Fibroblast of skin of right quadriceps (primary cell): Measurements from ENCODE around the gene PLCH1.
A peak's percentile ranks its signal among the peaks of the same experiment; 100 is the strongest.

Experiments used
- DNase-seq: peaks from one replicate; pipeline ENCODE4 v3.0.0-alpha.2; 2013

Gene PLCH1

DNA sequence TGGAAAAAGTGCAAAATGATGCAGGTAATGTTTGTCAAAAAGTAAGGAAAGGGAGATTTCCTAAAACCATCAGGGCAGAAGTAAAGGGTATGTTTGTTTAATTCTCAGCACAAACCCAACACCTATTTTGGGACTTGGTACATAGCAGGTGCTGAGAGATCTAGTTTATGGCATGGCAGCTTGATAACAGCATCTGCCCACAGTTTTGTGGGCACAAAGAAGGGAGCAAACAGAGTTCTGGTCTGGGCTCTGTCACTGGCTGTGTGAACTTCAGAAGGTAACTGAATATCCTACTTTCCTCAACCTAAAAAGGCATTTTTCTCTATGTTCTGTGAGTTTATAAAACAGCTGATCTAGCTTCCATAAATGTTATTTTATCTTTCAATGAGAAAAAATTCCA lies 141.6 kb downstream of the PLCH1 start:
- DNase-seq: no peak

DNA sequence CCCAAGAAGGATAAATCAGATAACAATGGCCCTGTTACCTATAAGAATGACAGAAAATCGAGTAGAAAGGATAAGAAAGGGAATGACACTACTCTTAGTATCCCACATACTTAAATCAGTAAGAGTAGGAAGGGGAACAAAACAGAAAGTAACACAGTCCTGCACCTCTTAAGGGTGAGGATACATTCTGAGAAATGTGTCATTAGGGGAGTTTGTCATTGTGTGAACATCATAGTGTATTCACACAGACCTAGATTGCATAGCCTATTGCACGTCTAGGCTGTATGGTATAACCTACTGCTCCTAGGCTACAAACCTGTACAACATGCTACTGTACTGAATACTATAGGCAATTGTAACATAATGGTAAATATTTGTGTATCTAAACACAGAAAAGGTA lies 142.6 kb downstream of the PLCH1 start:
- no peak for DNase-seq

DNA sequence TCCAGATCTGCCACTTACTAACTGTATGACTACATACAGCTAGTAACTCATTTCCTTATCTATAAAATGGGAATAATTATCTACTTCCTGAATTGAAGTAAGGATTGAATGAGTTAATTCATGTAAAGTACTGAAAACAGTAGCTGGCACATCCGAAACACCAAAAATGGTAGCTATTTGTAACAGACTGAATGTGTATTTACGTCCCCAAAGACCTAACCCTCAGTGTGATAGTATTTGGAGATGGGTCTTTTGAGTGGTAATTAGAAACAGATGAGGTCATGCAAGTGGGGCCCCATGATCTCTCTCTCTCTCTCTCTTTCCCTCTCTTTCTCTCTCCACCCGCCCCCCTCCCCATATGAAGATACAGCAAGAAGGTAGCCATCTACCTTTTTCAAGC lies 146.2 kb downstream of the PLCH1 start:
- no peak for DNase-seq

DNA sequence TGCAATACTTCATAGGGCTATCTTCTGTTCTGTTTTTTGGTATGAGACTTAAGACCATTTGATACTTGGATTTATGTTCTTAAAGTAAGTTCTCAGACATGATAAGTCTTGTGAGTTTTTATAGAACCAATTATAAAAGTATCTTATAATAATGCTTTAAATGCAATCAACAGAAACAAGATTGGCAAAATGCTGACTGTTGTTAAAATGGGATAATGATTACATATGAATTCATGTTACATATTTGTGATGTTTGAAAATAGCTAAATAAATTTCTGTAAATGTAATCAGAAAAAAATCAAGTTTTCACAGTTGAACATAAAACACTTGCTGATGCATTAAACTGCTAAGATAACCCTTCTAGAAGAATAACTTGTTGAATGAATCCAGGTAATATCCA lies 148.3 kb downstream of the PLCH1 start:
- no peak for DNase-seq

DNA sequence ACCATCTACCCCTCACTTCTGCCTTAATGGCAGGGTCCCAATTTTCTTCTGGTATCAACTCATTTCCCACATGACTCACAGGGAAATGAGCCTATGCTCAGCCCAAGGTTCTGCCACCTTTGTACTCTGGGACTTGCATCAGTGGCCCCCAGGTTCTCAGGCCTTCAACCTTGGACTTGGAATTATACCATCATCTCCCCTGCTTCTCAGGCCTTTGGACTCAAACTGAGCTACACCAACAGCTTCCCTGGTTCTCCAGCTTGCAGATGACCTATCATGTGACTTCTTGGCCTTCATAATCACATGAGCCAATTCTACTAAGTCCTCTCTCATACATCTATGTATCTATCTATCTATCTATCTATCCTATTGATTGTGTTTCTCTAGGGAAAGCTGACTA lies 149.5 kb downstream of the PLCH1 start:
- no peak for DNase-seq

DNA sequence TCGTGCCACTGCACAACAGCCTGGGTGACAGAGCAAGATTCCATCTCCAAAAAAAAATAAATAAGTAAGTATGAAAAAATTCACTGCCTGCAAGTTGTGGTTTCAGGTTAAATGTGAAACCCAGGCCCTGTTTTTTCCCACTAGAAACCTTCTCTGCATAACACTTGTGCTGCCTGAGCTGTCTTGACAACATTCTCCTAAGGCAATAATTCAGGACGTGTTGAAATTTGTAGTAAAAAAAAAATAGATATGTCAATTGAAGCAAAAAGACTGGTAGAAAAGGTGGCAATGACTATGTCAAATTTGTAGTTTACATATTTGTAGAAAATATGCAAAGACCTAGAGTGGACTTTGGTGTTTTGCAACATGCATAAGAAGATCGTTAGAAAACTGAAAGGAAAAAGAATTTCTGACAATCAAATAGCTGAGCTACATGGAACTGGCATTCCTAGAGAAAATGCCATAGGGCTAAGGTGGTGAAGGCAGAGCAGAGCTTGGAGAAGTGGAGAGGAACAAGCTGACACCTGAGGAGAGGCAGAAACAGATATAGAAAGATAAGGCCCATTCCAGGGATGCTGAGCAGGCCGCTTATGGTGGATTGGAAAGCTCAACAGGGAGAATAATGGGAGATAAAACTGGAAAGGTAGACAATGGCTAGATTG lies 150.2 kb downstream of the PLCH1 start:
- no peak for DNase-seq

DNA sequence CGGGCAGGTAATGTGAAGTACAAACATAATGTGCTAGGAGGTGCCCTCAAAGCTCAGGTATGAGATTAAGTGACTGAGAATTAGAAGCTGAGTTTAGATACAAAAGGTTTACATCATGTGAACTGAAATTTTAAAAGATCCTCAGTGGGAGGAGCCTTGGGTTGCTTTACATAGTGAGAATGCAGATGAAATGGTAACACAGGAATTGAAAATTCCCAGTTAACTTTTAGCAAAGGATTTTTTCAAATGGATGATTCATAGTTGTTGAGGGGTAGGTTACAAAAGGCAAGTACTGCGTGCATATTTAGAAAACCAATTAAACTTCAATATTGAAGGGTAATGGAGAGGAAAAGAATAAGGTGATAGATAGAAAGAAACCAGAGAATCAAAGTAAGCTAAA lies 157.3 kb downstream of the PLCH1 start:
- no peak for DNase-seq

DNA sequence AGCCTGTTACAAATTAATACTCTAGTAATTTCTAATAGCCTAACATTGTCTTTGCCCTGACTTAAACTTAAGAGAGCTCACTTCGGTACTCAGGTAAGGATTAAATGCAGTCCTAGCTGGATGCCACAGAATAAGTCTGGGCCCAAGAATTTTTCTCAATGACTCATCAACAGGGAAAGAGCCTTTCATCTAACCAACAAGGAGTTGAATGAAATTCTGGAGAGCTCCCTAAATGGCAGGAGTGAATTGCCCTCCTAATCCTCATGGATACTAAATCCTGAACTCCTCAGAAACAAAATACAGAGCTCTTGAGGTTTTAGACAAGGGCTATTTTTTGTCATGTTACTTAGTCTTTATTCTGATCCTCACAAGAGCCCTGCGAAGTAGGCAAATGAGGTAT lies 159.5 kb downstream of the PLCH1 start:
- DNase-seq: no peak

DNA sequence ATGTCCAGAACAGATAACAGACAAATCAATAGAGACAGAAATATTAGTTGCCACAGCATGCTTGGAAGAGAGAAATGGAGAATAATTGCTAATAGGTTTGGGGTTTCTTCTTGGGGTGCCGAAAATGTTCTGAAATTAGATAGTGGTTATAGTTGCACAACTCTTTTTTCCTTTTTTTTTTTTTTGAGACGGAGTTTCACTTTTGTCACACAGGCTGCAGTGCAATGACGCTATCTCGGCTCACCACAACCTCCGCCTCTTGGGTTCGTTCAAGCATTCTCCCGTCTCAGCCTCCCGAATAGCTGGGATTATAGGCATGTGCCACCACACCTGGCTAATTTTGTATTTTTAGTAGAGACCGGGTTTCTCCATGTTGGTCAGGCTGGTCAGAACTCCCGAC lies 163.3 kb downstream of the PLCH1 start:
- DNase-seq: no peak

DNA sequence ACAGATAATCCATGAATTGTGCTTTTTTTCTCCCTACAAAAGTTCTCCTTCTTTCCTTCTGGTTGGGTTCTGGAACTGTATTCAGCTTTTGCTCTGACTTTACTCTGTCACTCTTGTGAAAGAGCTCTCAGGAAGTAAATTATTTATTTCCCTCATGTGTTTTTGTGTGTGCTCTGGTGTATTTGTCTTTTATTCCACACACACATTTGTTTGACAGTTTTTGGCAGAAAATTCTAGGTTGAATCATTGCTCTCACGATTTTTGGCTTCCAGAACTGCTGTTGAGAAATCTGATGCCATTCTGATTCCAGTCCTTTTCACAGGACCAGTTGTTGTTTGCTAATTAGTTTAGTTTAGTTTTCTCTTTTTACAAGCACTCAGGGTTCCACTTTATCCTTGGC lies 172.8 kb downstream of the PLCH1 start:
- DNase-seq: peak; percentile 34

DNA sequence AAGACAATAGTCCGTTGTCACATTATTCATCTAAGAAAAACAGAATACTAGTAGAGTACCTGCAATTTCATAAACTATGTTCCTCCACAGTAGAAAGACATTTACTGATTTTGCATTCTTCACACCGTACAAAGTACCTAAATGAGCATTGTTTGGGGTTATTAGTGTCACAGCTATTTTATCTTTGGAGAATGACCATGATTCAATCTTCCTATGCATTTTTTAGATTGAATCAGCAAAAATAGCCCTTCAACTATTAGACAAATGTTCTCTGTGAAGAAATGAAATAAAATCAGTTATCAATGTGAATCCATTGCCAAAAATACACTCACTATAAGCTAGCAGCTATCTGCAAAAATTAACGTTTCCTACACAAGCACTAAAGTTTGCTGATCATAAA lies 176.6 kb downstream of the PLCH1 start:
- DNase-seq: no peak

DNA sequence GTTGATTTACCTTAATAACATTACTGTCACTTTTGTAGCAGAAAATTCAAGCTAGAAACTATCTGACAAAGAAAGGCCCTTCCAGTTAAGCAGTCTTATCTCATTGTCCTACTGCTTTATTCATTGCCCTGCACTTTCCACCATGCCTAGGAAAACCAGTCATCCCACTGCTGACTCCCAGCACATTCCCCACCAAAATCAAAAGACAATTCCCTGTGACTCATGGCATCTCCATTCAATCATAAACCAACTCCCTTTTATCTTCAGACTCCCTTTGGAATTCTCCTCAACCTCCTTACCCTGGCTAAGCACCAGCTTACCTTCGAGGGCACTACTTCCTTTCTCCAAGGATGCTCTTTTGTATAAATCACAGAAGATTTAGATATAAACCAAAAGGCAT lies 184.3 kb downstream of the PLCH1 start:
- peak; percentile 22 for DNase-seq

DNA sequence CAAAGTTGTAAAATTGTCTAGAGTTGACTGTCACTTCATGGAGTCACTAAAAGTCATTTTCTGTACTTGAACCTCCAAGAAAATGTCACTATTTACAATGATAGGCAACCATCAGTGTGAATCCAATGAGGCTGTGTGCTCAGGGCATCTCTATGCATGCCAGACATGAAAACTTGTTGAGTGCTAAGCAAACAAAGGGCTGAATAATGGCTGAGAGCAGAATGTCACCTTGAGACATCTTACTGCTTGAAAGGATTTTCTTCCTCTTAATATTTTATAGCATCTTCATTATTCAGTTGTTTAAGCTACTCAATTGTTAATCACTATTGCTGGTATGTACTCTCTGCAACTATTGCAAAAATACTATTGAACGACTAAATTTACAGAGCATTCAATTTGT lies 184.7 kb downstream of the PLCH1 start:
- no peak for DNase-seq

DNA sequence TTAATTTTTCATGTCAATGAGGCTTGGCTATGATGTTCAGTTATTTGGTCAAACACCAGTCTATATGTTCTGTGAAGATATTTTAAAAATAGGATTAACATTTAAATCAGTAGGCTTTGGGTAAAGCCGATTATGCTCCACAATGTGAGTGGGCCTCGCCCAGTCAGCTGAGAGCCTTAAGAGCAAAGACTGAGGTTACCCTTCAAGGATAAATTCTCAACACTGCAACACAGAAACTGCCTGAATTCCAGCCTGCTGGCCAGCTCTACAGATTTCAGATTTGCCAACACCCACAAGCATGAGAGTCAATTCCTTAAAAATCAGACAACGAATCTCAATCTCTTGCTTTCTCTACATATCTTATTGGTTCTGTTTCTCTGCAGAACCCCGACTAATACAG lies 188.3 kb downstream of the PLCH1 start:
- DNase-seq: no peak

DNA sequence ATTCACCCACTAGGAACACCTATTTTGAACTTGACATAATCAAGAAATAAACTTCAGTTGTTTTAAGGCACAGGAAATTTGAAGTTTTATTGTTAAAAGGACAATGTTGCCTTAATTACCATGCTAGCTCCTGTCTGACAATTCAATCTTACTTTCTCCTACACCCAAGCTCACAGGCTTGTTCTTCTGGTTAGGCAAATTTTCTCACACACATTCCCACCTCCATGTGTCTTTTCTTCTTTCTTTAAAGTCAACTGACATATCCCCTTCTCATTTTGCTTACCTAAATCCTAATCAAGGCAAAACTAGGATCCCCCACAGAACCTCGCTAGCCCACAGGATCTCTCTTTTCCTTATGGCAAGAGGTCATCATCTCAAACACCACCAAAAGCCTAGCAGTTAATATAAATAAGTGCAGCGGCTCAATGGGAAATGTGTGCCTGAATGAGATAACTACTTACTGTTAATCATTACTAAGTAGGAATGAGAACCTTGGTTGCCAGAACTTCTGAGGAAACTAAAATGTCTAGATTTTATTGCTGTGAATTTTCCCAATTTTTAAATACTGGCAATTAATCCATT lies 189.3 kb downstream of the PLCH1 start:
- no peak for DNase-seq

DNA sequence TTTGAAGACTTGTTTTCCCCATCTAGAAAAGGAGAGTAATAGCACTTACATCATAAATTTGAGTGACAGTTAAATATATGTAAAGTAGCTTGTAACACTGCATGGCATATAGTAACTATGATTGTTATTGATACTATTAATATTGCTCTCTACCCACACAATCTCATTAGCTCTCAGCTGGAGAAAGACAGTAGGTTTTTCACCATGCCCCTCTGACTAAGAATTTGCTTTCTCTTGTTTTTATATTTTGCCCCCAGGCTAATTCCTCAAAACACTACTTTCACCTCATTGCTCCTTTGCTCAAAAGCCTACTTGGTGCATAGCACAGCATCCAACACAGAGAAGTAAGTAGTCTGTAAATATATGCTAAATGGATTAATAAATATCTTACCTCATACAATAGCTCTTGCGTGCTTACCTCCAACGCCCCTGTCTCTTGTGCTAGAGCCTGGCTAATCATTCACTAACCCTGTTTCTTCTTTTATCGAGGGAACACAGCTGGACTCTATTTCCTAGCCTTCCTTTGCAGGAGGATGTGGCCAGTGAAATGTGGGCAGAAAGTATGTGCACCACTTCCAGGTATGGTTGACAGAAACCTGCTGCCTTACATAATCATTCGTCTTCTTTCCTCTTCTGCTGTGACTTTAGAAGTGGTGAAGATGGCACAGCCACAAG lies 190.0 kb downstream of the PLCH1 start:
- DNase-seq: no peak

DNA sequence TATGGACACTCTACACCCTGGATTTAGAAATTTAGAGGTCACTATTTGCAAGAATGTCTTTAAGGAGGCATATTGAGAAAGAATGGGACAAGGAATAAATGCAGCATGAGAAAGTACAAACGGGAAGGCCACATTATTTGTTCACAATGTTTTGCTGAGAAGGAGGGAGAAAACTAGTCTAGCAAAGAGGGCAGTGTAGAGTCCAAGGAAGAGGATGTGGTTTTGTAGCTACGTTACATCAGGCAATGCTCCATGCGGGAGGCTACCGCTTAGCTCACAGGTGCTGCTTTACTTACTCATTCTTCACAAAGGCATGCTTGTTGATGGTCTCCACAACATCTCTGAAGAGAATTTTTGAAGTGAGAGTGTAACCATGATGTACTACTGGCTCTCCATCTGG lies 191.1 kb downstream of the PLCH1 start:
- no peak for DNase-seq

DNA sequence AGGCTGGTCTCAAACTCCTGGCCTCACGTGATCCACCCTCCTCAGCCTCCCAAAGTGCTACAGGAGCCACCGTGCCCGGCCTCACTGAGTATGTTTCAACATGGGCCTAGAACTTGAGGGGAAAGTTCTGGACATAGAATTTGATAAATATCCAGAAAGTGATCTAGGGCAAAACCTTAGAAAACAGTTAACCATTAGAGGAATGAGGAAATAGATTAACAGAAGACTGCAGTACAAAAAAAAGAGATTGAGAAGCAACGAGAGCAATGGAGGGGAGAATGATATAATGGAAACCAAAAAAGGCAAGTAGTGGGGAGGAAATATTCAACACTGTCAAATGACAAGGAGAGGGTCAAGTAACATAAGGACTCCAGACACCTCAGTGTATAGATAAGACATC lies 191.5 kb downstream of the PLCH1 start:
- DNase-seq: no peak

DNA sequence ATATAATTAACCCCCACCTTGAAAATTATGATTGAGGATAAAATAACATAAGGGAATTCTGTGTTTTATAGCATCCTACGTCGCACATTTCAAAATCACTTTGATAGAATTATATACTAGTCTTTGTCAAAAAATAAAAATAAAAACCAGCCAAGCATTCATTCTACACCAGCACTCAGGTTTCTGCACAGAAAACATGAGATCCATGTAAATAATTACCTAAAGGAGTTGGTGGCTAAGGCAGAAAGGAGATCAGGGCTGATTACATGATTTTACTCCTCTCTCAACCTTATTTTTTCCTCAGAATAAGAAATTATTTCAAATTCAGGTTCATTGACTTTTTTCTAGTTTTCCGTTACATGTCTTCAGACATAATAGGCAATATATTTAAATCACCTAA lies 194.5 kb downstream of the PLCH1 start:
- no peak for DNase-seq

DNA sequence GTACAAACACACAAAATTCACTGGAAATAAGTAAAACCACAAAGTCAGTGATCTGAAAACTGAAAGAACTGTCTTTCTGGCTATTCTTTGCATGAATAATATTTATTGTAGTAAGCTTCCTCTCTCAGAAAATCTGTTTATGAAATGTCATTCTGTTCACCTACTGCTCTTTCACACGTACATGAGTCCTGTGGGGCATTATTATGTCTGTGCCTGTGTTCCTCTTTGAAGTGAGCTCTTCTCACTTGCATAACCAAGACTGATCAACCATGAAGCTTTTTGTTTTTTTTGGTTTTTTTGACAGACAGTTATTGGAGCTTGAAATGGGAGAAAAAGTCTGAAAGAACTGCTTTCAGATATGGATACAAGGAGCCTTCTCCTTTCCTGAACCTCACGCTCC lies 195.8 kb downstream of the PLCH1 start:
- DNase-seq: no peak

DNA sequence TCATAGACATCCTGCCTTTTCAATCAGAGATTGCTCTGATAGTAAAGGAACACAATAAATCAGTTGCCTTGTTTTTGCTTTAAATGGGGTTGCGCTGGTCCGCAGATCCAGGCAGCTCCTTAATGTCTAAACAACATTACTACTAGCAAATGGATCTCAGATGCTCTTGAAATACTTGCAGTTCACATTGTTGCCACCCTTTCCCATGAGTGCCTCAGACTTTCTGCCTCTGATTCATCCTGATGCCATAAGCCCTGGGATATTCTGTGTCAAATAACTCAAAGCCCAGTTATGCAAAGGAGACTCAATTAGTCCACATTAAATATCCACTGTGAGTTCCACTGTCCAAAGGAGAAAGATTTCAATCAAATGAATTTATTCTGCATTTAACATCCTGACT lies 196.7 kb downstream of the PLCH1 start:
- peak; percentile 18 for DNase-seq

DNA sequence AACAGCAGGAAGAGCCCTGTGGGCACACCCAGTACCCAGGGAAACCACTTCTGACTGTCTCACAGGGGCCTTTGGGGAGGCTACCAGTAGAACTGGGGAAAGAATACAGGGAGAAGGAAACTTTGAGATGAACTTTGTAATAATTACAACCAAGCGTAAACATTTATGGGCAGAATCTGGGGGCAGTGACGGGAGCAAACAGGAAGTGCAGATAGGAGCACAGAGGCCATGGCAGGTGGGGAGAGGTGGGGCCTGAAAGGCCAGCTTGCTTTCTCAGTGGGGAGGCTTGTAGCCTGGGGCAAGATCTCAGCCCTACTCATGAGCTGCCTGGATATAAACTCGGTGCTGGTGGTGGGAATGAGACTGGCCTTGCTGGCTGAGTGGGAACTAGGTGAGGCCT lies 209.8 kb downstream of the PLCH1 start:
- DNase-seq: no peak

DNA sequence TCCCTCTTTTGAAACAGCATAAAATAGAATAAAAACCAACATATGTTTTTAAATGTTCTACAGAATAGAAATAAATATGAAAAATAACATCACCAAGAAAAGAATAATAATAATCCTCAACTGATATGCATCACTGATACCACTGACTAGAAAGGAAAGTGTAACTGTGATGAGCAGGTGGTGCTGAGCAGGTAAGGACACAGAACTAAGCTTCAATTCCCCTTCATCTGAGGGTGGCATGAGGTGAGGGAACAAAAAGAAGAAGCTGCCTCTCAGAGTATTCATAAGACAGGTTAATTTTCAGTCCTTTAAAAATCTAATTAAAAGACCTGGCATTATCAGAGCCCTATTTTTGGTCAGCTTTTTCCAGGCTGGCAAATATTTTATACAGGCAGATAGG lies 216.3 kb downstream of the PLCH1 start:
- no peak for DNase-seq

DNA sequence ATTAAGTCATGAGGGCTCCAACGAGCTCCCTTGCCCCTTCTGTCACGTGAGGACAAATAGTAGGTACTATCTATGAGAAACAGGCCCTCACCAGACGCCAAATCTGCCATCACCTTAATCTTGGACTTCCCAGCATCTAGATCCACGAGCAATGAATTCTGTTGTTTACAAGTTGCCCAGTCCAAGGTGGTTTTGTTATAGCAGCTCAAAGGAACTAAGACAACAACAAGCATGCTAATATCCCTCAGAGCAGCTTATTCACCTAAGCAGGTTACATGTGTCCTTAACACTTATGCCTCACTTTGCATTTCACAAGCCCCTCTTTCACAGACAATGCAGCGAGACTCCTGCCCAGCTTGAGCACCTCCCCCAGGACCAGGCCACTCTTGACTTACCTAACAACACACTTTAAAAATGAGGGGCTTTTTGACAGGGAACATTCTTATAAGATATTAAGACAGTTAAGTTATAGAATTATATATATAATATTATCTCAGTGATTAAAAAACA lies 219.5 kb downstream of the PLCH1 start:
- no peak for DNase-seq

DNA sequence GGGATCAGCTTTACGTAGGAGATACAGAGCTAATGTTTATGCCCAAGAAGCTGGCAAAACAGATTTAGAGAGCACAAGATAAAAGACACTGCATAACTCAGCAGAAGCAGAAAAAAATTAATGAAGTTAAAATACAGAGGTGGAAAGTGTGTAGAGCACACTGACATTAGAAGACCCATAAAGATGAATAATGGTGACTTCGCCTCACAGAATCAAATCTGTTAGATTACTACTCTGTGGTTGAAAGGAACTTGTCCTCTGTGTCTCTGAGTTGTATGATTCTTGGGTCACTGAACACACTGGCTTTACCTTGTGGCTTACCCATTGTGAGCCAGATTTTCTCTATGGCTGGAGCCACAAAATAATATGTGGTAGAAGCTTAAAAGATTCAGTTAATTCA lies 224.4 kb downstream of the PLCH1 start:
- no peak for DNase-seq
